GM20000 (cell line): Measurements from ENCODE around the gene PNMA8C.
"Not testable (repeated sequence)": the region's sequence is repeated elsewhere in the genome, so short reads cannot be mapped to it uniquely, and the experiment has no call there.

Experiments
- DNase-seq: peaks from one replicate; pipeline ENCODE4 v3.0.0; 2012; ENCODE audit warnings: low spot score
- TF ChIP-seq, protein P1 (sequence below): IDR thresholded peaks from 2 replicates; pipeline ENCODE4 v1.5.1; 2012; ENCODE audit warnings: mild to moderate bottlenecking, control low read depth; ENCODE audit errors: extremely low read depth, missing control alignments

PNMA8C gene

DNA sequence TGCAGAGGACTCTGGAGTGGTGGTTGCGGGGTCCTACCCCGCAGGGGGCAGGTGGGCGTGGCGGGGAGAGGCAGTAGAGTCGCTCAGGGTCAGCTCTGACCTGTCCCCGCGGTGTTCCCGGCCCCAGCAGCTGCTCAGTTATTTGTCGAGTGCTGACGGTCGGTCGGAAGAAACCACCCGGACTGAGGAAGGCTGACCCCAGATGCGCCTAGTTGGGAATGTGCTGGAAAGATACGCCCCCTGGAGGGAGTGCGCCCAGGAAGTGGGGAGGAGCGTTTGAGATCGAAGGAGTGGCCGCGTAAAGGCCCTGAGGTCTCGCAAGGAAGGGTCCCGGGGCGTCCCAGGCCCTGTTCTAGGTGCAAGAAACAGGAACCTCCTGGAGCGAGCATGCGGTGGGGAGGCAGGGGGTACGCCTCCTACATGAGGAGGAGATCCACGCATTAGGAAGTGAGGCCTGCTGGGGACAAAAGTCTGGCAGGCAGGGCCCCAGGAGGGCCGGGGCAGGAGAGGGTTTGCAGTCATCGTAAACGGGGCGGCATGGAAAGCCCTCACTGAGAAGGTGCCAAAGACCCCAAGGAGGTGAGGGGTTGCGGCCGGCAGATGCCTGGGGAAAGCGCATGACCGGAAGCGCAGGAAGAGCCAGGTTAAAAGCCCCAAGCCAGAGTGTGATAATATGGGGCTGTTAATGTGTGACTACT is 24.5 kb downstream of the PNMA8C start:
- no peak for DNase-seq
- TF ChIP-seq, protein P1, sequence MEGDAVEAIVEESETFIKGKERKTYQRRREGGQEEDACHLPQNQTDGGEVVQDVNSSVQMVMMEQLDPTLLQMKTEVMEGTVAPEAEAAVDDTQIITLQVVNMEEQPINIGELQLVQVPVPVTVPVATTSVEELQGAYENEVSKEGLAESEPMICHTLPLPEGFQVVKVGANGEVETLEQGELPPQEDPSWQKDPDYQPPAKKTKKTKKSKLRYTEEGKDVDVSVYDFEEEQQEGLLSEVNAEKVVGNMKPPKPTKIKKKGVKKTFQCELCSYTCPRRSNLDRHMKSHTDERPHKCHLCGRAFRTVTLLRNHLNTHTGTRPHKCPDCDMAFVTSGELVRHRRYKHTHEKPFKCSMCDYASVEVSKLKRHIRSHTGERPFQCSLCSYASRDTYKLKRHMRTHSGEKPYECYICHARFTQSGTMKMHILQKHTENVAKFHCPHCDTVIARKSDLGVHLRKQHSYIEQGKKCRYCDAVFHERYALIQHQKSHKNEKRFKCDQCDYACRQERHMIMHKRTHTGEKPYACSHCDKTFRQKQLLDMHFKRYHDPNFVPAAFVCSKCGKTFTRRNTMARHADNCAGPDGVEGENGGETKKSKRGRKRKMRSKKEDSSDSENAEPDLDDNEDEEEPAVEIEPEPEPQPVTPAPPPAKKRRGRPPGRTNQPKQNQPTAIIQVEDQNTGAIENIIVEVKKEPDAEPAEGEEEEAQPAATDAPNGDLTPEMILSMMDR: no peak

DNA sequence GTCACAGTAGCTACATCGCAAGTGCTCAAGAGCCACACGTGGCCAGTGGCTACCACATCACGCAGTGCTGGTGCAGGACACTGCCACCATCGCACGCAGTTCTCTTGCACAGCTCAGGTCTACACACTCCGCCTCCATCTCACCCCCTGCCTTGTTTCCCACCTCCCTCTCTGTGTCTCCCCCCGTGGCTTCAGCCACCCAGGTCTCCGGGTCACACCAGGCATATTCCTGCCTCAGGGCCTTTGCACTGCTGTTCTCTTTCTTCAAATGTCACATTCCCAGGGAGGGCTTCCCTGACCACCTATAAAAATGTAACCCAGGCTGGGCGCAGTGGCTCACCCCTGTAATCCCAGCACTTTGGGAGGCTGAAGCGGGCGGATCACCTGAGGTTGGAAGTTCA is 26.0 kb downstream of the PNMA8C start:
- DNase-seq: no peak
- TF ChIP-seq, protein P1: no peak

DNA sequence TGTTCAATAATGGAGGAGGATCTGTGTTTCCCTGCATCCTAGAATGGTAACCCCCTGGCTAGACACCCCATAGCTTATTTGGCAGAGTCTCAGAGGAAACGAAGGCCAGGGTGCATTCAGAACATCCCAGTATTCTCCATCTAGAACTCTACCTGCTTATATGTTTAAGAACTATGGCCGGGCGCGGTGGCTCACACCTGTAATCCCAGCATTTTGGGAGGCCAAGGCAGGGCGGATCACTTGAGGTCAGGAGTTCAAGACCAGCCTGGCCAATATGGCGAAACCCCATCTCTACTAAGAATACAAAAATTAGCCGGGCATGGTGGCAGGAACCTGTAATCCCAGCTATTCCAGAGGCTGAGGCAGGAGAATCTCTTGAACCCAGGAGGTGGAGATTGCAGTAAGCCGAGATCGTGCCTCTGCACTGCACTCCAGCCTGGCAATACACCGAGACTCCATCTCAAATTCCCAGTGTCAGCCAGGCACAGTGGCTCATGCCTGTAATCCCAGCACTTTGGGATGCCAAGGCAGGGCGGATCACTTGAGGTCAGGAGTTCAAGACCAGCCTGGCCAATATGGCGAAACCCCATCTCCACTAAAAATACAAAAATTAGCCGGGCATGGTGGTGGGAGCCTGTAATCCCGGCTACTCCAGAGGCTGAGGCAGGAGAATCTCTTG is 30.8 kb downstream of the PNMA8C start:
- not testable (repeated sequence) for DNase-seq

DNA sequence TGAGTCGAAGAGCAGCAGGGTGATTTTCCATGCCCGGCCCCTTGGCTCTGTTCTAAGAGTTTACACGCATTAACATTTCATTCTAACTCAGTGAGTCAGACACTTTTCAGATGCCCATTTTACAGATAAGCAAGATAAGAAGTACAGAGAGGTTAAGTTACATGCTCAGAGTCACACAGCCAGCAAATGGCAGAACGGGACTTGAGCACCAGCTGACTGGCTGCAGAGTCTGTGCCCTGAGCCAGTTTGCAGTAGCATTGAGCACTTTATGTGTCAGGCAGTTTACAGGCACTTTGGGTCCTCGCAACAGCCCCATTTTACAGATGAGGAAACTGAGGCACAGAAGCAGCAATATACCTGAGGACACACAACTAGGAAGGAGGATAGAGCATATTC is 34.3 kb downstream of the PNMA8C start:
- TF ChIP-seq, protein P1: no peak
- no peak for DNase-seq

DNA sequence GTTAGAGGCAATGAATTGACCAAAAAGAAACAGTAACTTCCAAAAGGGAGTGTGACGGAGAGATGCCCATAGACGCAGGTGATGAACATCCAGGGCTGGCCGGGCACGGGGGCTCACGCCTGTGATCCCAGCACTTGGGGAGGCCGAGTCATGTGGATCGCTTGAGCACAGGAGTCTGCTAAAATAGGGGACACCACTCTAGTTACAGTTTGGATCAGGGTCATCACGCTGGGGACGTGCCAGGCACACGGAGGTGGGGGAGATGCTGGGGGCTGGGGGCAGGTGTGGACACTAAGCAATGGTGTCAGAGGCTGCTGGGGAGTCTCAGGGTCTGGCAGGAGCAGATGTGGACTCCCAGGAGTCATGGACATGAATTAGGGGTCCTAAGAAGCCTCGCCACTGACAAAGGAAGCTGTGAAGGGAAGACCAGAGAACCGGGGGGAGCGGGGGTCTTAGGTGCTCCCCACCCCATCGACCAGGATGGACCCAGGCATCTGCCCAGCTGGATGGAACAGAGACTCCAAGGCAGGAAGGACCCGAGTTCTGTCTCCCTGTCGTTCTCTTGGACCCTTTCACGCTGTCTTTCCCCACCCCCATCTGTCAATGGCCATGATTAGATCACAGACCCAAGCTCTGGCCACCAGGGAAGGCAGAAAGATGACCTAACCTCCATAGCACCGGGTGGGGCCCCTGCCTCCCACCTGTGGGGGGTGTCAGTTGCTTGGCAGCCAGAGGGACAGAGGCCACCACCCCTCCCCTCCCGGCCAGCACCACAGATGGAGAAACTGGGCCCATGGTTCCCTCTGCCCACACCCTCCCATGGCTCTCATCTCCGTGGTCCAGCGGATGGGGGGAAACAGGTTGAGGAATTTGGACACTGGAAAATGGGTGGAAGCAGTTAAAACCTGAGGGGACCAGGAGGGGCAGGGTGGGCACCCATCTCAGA is 35.0 kb downstream of the PNMA8C start:
- TF ChIP-seq, protein P1: no peak

DNA sequence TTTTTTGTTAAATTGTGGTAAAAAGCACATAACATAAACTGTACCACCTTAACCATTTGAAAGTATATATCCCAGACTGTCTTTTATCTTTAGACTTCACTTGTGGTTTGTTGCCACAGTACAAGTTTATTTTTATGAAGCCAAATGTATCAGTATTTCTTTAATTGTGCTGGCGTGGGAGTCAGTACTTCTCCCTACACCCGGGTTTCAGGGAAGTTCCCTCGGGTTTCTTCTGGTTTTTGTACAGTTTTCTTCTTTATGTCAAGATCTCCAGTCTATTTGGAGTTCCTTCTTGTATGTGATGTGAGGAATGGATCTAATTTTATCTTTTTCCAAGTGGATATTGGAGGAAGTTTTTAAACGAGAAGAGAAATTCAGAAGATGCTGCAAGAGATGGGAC is 35.9 kb downstream of the PNMA8C start:
- TF ChIP-seq, protein P1: no peak
- DNase-seq: no peak

More for the DNA sequence above, 35.0 kb downstream of the PNMA8C start:
- DNase-seq: no peak

DNA sequence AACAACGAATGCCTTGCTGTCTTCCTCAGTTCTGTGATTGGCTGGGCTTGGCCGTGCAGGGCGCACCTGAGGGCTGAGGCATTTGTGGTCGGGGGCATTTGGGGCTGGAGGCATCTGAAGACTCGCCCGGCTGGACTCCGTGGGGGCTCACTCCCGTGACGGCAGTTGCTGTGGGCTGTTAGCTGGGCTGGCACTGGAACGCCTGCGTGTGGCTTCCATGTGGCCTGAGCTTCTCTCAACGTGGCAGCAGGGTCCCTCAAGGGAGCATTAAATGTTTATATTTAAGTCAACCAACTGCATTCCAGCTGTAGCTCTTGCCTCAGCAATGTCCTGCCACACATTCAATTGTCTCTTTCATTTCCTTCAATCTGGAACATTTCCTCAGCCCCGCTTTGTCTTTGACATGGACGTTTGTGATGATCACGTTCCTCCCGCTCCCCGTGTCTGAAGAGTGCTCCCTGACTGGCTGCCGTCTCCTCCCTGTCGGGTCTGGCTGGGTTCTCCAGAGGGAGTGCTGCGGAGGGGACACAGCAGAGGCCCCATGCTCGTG is 36.4 kb downstream of the PNMA8C start:
- TF ChIP-seq, protein P1: no peak
- no peak for DNase-seq
